SKM-1 (cell line): ENCODE measurements around the gene GPRASP2.

ENCODE experiments used
- DNase-seq: peaks from one replicate; lab custom pipeline; 2025; ENCODE audit not compliant: unreplicated experiment; lab: John Stamatoyannopoulos, UW

Gene GPRASP2

GRCh38 chrX:102744307-102744706 lies 32.1 kb downstream of the GPRASP2 start:
- no peak for DNase-seq

- no peak for DNase-seq
Observed at GRCh38 chrX:102745513-102745856, 33.2 kb downstream of the GPRASP2 start.

- no peak for DNase-seq
Observed at GRCh38 chrX:102745857-102746584, 33.8 kb downstream of the GPRASP2 start.

GRCh38 chrX:102765217-102765616 lies 53.0 kb downstream of the GPRASP2 start:
- no peak for DNase-seq

GRCh38 chrX:102765809-102766208 lies 53.6 kb downstream of the GPRASP2 start:
- no peak for DNase-seq

- DNase-seq, result no peak
Observed at GRCh38 chrX:102767287-102767686, 55.0 kb downstream of the GPRASP2 start.
